SK-N-SH (cell line): ENCODE data around the gene RPS6KC1. TPM values are rescaled to one million over a fixed set of nuclear protein-coding genes. Genes with fewer than 3 reads are reported as not detected.

ENCODE experiments used
- CTCF ChIA-PET: fragments of 300-600, 350-600 bp; formaldehyde crosslinking; extraction: SDS; loops from one replicate; lab custom pipeline; 2021; lab: Yijun Ruan, JAX
- POLR2A ChIA-PET: fragments of 350-600 bp; sonication (Branson Sonifier 250); formaldehyde crosslinking; extraction: SDS; loops from one replicate; lab custom pipeline; 2020; ENCODE audit warnings: antibody characterized with exemption, inconsistent platforms; lab: Yijun Ruan, JAX
- DNase-seq: peaks from one replicate; pipeline ENCODE4 v3.0.0; 2012
- H2AFZ ChIP-seq: fragments of 200-600 bp; sonication (generic); 2 replicates; pipeline ENCODE4 v1.8.1; 2016; ENCODE audit warnings: antibody characterized with exemption, mild to moderate bottlenecking, low read depth
- H3F3A ChIP-seq: fragments of 200-600 bp; sonication (generic); replicated peaks from 2 replicates; pipeline ENCODE3; 2016; ENCODE audit warnings: antibody characterized with exemption, mild to moderate bottlenecking; ENCODE audit not compliant: insufficient read depth
- H3K27ac ChIP-seq, 2 experiments: fragments of 200-500 bp in 1 of 2; fragments of 200-600 bp in 1 of 2; sonication (Bioruptor generic) in 1 of 2; sonication (generic), shearing (Covaris generic) in 1 of 2; 2 replicates each; pipeline versions ENCODE4 v1.5.1 to v1.6.1; 2014 to 2016; ENCODE audit warnings: low read depth in 2 of 2, inconsistent platforms in 1 of 2, low read length in 1 of 2, mild to moderate bottlenecking in 1 of 2, mixed read lengths in 1 of 2
- H3K27me3 ChIP-seq: fragments of 200-600 bp; sonication (generic), shearing (Covaris generic); 2 replicates; pipeline ENCODE4 v1.6.1; 2016; ENCODE audit warnings: mixed run types; ENCODE audit not compliant: insufficient read depth
- H3K36me3 ChIP-seq, 2 experiments: fragments of 200-500 bp in 1 of 2; fragments of 200-600 bp in 1 of 2; sonication (Bioruptor generic) in 1 of 2; sonication (generic) in 1 of 2; replicated peaks in 1 of 2; 2 replicates each; pipeline versions ENCODE3 to v1.5.1; 2014 to 2016; ENCODE audit warnings: low read length in 1 of 2, mild to moderate bottlenecking in 1 of 2; ENCODE audit not compliant: insufficient read depth in 2 of 2, control insufficient read depth in 1 of 2
- H3K4me1 ChIP-seq, 2 experiments: fragments of 200-500 bp in 1 of 2; fragments of 200-600 bp in 1 of 2; sonication (Bioruptor generic) in 1 of 2; sonication (generic), shearing (Covaris generic) in 1 of 2; 2 replicates each; pipeline versions ENCODE4 v1.5.1 to v1.6.1; 2014 to 2016; ENCODE audit warnings: low read depth in 1 of 2, low read length in 1 of 2, mixed run types in 1 of 2; ENCODE audit not compliant: insufficient read depth in 2 of 2, control insufficient read depth in 1 of 2
- H3K4me2 ChIP-seq: fragments of 200-600 bp; sonication (generic), shearing (Covaris generic); 2 replicates; pipeline ENCODE4 v1.6.1; 2017; ENCODE audit warnings: mixed run types
- H3K4me3 ChIP-seq, 2 experiments: fragments of 200-500 bp in 1 of 2; fragments of 200-600 bp in 1 of 2; sonication (Bioruptor generic) in 1 of 2; sonication (generic), shearing (Covaris generic) in 1 of 2; 2 replicates each; pipeline versions ENCODE4 v1.5.1 to v1.8.1; 2014 to 2016; ENCODE audit warnings: low read depth in 2 of 2, inconsistent platforms in 1 of 2, low read length in 1 of 2, mild to moderate bottlenecking in 1 of 2, mixed read lengths in 1 of 2, moderate library complexity in 1 of 2
- H3K79me2 ChIP-seq: fragments of 200-600 bp; sonication (generic); 2 replicates; pipeline ENCODE4 v1.8.1; 2017; ENCODE audit warnings: mild to moderate bottlenecking; ENCODE audit not compliant: insufficient read depth
- H3K9ac ChIP-seq: fragments of 200-600 bp; sonication (generic); 2 replicates; pipeline ENCODE4 v1.6.1; 2017; ENCODE audit warnings: mixed run types
- H3K9me2 ChIP-seq: fragments of 200-600 bp; sonication (generic); 2 replicates; pipeline ENCODE4 v1.6.1; 2017; ENCODE audit warnings: mixed run types
- H3K9me3 ChIP-seq: fragments of 200-600 bp; sonication (generic); 2 replicates; pipeline ENCODE4 v1.6.1; 2017; ENCODE audit warnings: mixed run types, mild to moderate bottlenecking, moderate library complexity
- H4K20me1 ChIP-seq: fragments of 200-600 bp; sonication (generic); 2 replicates; pipeline ENCODE4 v1.6.1; 2017; ENCODE audit warnings: mild to moderate bottlenecking, mixed run types; ENCODE audit not compliant: insufficient read depth
- ELF1 ChIP-seq: IDR thresholded peaks from 2 replicates; pipeline ENCODE4 v1.4.0; 2012
- EP300 ChIP-seq, 2 experiments: IDR thresholded peaks; 2 replicates each; pipeline versions ENCODE4 v1.4.0 to v1.6.1; 2012; ENCODE audit warnings: borderline replicate concordance in 1 of 2, low read depth in 1 of 2, low read length in 1 of 2
- FOXJ3 ChIP-seq: sonication (generic); formaldehyde crosslinking; IDR thresholded peaks from 2 replicates; pipeline ENCODE4 v1.5.1; 2020; ENCODE audit warnings: mild to moderate bottlenecking, missing genetic modification reagents
- GABPA ChIP-seq: IDR thresholded peaks from 2 replicates; pipeline ENCODE4 v1.4.0; 2012; ENCODE audit warnings: low read depth, mild to moderate bottlenecking
- GATA2 ChIP-seq: sonication (generic); formaldehyde crosslinking; IDR thresholded peaks from 2 replicates; pipeline ENCODE4 v1.5.0; 2020; ENCODE audit warnings: mild to moderate bottlenecking, missing genetic modification reagents
- NFIC ChIP-seq: IDR thresholded peaks from 2 replicates; pipeline ENCODE4 v1.4.0; 2012; ENCODE audit warnings: borderline replicate concordance
- RAD21 ChIP-seq: IDR thresholded peaks from 2 replicates; pipeline ENCODE4 v1.6.1; 2012; ENCODE audit warnings: mild to moderate bottlenecking, low read length
- RFX5 ChIP-seq: IDR thresholded peaks from 2 replicates; pipeline ENCODE4 v1.6.1; 2012; ENCODE audit warnings: mild to moderate bottlenecking, improper control_type of control experiment, low read length
- RXRA ChIP-seq: IDR thresholded peaks from 2 replicates; pipeline ENCODE4 v1.4.0; 2012; ENCODE audit warnings: low read depth, mild to moderate bottlenecking, borderline replicate concordance
- TAF1 ChIP-seq: IDR thresholded peaks from 2 replicates; pipeline ENCODE4 v1.6.1; 2012; ENCODE audit warnings: low read depth, mild to moderate bottlenecking, low read length, moderate library complexity, borderline replicate concordance
- TEAD4 ChIP-seq: IDR thresholded peaks from 2 replicates; pipeline ENCODE4 v1.4.0; 2012; ENCODE audit warnings: mild to moderate bottlenecking, borderline replicate concordance; ENCODE audit not compliant: insufficient read depth
- YY1 ChIP-seq: IDR thresholded peaks from 2 replicates; pipeline ENCODE4 v1.4.0; 2012; ENCODE audit warnings: low read depth, mild to moderate bottlenecking
- WGBS: methylation state at CpG from one replicate; pipeline ENCODE4 v1.1.6; 2017; ENCODE audit warnings: low lambda C conversion rate; 5-methylcytosine and 5-hydroxymethylcytosine counted together
- polyA plus RNA-seq, 3 experiments: library from polyadenylated mRNA; depleted of rRNA; stranded (reverse); fragments of >200 nt; gene quantifications; 2 replicates each; pipeline ENCODE4 v1.2.3, GENCODE V29; 2012
- TF ChIP-seq, protein P1 (sequence below): IDR thresholded peaks from 2 replicates; pipeline ENCODE4 v1.4.0; 2012; ENCODE audit warnings: low read depth, borderline replicate concordance
- TF ChIP-seq, protein P2 (sequence below): IDR thresholded peaks from 2 replicates; pipeline ENCODE4 v1.6.1; 2012; ENCODE audit warnings: mild to moderate bottlenecking, low read depth, low read length, moderate library complexity

Gene RPS6KC1
- polyA plus RNA-seq, 1 of the 3 experiments (the other 2 are of a cell fraction), result 7.8 TPM

DNA sequence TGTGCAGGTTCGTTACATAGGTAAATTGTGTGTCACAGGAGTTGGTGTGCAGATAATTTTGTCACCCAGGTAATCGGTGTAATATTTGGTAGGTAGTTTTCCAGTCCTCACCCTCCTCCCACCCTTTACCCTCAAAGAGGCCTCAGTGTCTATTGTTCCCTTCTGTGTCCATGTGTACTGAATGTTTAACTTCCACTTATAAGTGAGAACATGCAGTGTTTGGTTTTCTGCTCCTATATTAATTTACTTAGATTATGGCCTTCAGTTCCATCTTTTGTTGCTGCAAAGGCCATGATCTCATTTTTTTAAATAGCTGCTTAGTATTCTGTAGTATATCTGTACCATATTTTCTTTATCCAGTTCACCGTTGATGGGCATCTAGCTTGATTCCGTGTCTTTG lies 87.3 kb downstream of the RPS6KC1 start:
- Histone ChIP-seq H3K9ac (no peak overlapping the region), H3K4me1 (peaks cover 0 to 4% of the 10 kb centered on the region in 2 experiments; a peak in 2 of 4 replicates), H3K27ac (no peak overlapping the region), H3K36me3 (peaks cover 0 to 22% of the 10 kb centered on the region in 2 experiments), H3F3A (peaks cover 13% of the 10 kb centered on the region), H3K79me2 (peaks cover 68% of the 10 kb centered on the region), H3K9me3 (no peaks in the 10 kb centered on the region), H3K27me3 (no peaks in the 10 kb centered on the region), H2AFZ (no peak overlapping the region), H3K4me3 (no peak overlapping the region), H3K4me2 (no peak overlapping the region), H3K9me2 (no peaks in the 10 kb centered on the region), H4K20me1 (no peaks in the 10 kb centered on the region)
- ChIA-PET POLR2A (no interaction called here), CTCF (no interaction called here)
- DNase-seq, result no peak
- TF ChIP-seq, protein P1, sequence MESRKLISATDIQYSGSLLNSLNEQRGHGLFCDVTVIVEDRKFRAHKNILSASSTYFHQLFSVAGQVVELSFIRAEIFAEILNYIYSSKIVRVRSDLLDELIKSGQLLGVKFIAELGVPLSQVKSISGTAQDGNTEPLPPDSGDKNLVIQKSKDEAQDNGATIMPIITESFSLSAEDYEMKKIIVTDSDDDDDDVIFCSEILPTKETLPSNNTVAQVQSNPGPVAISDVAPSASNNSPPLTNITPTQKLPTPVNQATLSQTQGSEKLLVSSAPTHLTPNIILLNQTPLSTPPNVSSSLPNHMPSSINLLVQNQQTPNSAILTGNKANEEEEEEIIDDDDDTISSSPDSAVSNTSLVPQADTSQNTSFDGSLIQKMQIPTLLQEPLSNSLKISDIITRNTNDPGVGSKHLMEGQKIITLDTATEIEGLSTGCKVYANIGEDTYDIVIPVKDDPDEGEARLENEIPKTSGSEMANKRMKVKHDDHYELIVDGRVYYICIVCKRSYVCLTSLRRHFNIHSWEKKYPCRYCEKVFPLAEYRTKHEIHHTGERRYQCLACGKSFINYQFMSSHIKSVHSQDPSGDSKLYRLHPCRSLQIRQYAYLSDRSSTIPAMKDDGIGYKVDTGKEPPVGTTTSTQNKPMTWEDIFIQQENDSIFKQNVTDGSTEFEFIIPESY, result no peak
- TF ChIP-seq RXRA, result no peak
- WGBS, result 96% methylated on average over 4 of the region's 4 CpGs

DNA sequence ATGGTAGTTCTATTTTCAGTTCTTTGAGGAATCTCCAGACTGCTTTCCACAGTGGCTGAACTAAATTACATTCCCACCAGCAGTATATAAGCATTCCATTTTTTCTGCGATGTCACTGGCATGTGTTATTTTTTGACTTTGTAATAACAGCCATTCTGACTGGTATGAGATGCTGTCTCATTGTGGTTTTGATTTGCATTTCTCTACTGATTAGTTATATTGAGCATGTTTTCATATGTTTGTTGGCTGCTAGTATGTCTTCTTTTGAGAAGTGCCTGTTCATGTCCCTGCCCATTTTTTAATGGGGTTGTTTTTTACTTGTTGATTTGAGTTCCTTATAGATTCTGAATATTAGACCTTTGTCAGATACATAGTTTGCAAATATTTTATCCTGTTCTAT lies 87.9 kb downstream of the RPS6KC1 start:
- peaks cover 0 to 22% of the 10 kb centered on the region in 2 experiments for H3K36me3 ChIP-seq
- H3K9ac ChIP-seq, result no peak overlapping the region
- no peaks in the 10 kb centered on the region for H3K9me3 ChIP-seq
- peaks cover 69% of the 10 kb centered on the region for H3K79me2 ChIP-seq
- WGBS, result 100% methylated on average over 1 of the region's 1 CpG
- no peaks in the 10 kb centered on the region for H3K9me2 ChIP-seq
- H3K4me2 ChIP-seq, result no peak overlapping the region
- H3F3A ChIP-seq, result peaks cover 13% of the 10 kb centered on the region
- ChIA-PET POLR2A (no interaction called here), CTCF (no interaction called here)
- H3K27me3 ChIP-seq, result no peaks in the 10 kb centered on the region
- H3K4me1 ChIP-seq, result peaks cover 0 to 4% of the 10 kb centered on the region in 2 experiments; a peak in 2 of 4 replicates
- no peak overlapping the region for H2AFZ ChIP-seq
- no peak overlapping the region for H3K27ac ChIP-seq
- no peak overlapping the region for H3K4me3 ChIP-seq
- DNase-seq, result no peak
- H4K20me1 ChIP-seq, result no peaks in the 10 kb centered on the region
- TF ChIP-seq TAF1 (no peak), NFIC (no peak)

DNA sequence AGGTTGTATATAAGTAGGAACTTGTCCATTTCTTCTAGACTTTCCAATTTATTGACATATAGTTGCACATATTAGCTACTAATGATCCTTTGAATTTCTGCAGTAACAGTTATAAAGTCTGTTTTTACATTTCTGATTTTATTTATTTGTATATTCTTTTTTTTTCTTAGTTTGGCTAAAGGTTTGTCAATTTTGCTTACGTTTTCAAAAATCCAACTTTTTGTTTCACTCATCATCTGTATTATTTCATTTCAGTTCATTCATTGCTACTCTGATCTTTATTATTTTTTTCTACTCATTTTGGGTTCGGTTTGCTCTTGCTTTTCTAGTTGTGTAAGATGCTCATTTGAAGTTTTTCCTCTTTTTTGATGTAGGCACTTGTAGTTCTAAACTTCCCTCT lies 97.9 kb downstream of the RPS6KC1 start:
- DNase-seq, result no peak
- Histone ChIP-seq H3K4me2 (no peak overlapping the region), H3K36me3 (peaks cover 4 to 25% of the 10 kb centered on the region in 2 experiments), H4K20me1 (no peaks in the 10 kb centered on the region), H3F3A (no peaks in the 10 kb centered on the region), H3K9me3 (no peaks in the 10 kb centered on the region), H3K9ac (no peak overlapping the region), H2AFZ (no peak overlapping the region), H3K27ac (no peak overlapping the region), H3K27me3 (no peaks in the 10 kb centered on the region), H3K9me2 (no peaks in the 10 kb centered on the region), H3K4me1 (no peaks in the 10 kb centered on the region), H3K4me3 (no peak overlapping the region), H3K79me2 (peaks cover 42% of the 10 kb centered on the region)
- POLR2A ChIA-PET, result no interaction called here
- CTCF ChIA-PET, result no interaction called here
- 87% methylated on average over 2 of the region's 2 CpGs for WGBS
- no peak for TF ChIP-seq RFX5
- TF ChIP-seq GABPA, result no peak
- no peak for TF ChIP-seq RAD21
- TF ChIP-seq, protein P2, sequence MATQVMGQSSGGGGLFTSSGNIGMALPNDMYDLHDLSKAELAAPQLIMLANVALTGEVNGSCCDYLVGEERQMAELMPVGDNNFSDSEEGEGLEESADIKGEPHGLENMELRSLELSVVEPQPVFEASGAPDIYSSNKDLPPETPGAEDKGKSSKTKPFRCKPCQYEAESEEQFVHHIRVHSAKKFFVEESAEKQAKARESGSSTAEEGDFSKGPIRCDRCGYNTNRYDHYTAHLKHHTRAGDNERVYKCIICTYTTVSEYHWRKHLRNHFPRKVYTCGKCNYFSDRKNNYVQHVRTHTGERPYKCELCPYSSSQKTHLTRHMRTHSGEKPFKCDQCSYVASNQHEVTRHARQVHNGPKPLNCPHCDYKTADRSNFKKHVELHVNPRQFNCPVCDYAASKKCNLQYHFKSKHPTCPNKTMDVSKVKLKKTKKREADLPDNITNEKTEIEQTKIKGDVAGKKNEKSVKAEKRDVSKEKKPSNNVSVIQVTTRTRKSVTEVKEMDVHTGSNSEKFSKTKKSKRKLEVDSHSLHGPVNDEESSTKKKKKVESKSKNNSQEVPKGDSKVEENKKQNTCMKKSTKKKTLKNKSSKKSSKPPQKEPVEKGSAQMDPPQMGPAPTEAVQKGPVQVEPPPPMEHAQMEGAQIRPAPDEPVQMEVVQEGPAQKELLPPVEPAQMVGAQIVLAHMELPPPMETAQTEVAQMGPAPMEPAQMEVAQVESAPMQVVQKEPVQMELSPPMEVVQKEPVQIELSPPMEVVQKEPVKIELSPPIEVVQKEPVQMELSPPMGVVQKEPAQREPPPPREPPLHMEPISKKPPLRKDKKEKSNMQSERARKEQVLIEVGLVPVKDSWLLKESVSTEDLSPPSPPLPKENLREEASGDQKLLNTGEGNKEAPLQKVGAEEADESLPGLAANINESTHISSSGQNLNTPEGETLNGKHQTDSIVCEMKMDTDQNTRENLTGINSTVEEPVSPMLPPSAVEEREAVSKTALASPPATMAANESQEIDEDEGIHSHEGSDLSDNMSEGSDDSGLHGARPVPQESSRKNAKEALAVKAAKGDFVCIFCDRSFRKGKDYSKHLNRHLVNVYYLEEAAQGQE, result no peak
- TF ChIP-seq TEAD4, result no peak
- no peak for TF ChIP-seq GATA2
- TF ChIP-seq, protein P1, result no peak
- no peak for TF ChIP-seq FOXJ3 (CRISPR knock-in tag)
- no peak for TF ChIP-seq EP300 (IDR thresholded peaks at IDR 0.05; ENCODE audit: borderline replicate concordance in 1 of 2, low read depth in 1 of 2, low read length in 1 of 2)
- TF ChIP-seq YY1, result no peak
- no peak for TF ChIP-seq ELF1
